Measurements from ENCODE around the gene RBM34. TPM values are rescaled to one million over a fixed set of nuclear protein-coding genes. Genes with fewer than 3 reads are reported as not detected.

The RBM34 gene
- total RNA-seq, 1 donor from 2014 or later, result 129 TPM

DNA sequence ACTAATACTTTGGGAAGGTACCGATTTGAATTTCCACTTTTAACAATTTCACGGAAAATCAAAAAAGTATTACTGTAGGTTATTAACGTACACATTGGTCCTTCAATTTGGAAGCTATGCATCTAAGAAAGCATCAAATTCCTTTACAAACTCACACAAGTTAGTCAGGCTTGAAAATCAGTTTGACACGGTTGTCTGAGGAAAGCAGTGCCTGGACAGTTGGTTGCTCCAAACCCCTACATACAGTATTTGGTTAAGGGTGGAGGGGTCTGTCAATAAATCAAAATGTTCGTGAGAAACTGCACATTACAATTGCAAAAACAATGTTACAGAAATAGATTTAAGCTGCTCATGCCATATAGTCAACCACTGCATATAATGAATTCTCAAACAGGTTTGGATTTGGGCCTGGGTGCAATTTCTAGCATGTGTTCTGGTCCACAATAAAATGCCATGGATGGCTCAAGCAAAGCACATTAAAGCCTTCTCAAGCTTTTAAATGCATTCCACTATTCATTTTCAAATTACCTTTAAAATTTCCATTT, 19.9 kb upstream of the RBM34 start:
- no peak overlapping the region for H2AFZ ChIP-seq (ENCODE audit: low read depth, low read length)
- no peaks in the 10 kb centered on the region for H3K4me1 ChIP-seq (ENCODE audit: insufficient read depth, low read length)
- TF ChIP-seq, protein P1, sequence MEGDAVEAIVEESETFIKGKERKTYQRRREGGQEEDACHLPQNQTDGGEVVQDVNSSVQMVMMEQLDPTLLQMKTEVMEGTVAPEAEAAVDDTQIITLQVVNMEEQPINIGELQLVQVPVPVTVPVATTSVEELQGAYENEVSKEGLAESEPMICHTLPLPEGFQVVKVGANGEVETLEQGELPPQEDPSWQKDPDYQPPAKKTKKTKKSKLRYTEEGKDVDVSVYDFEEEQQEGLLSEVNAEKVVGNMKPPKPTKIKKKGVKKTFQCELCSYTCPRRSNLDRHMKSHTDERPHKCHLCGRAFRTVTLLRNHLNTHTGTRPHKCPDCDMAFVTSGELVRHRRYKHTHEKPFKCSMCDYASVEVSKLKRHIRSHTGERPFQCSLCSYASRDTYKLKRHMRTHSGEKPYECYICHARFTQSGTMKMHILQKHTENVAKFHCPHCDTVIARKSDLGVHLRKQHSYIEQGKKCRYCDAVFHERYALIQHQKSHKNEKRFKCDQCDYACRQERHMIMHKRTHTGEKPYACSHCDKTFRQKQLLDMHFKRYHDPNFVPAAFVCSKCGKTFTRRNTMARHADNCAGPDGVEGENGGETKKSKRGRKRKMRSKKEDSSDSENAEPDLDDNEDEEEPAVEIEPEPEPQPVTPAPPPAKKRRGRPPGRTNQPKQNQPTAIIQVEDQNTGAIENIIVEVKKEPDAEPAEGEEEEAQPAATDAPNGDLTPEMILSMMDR (IDR thresholded peaks at IDR 0.05; ENCODE audit: insufficient read depth, low read depth, low read length), result no peak
- no peak for TF ChIP-seq EZH2 (IDR thresholded peaks at IDR 0.05; ENCODE audit: insufficient read depth, low read length)
- H3K4me2 ChIP-seq (ENCODE audit: low read length), result no peak overlapping the region
- no peaks in the 10 kb centered on the region for H3K9me3 Mint-ChIP-seq (ENCODE audit: unreplicated experiment)
- H3K27ac Mint-ChIP-seq (ENCODE audit: unreplicated experiment), result no peak overlapping the region
- H3K79me2 ChIP-seq (ENCODE audit: insufficient read depth, low read length), result no peaks in the 10 kb centered on the region
- H3K36me3 ChIP-seq (ENCODE audit: insufficient read depth, low read length), result peaks cover 20% of the 10 kb centered on the region
- H3K4me1 Mint-ChIP-seq (ENCODE audit: low read depth, unreplicated experiment), result peaks cover 1% of the 10 kb centered on the region
- no peak for DNase-seq (ENCODE audit: low read depth)
- no peak overlapping the region for H3K9ac ChIP-seq (ENCODE audit: low read length)
- no peak overlapping the region for H3K4me3 ChIP-seq (ENCODE audit: insufficient read depth, low read depth, low read length)
- no peaks in the 10 kb centered on the region for H3K9me3 ChIP-seq (ENCODE audit: insufficient read depth, low read depth, low read length)
- no peaks in the 10 kb centered on the region for H3K27me3 Mint-ChIP-seq (ENCODE audit: low read depth, unreplicated experiment)
- FAIRE-seq, result no peak
- no peaks in the 10 kb centered on the region for H3K27me3 ChIP-seq (ENCODE audit: insufficient read depth, low read length)
- H4K20me1 ChIP-seq (ENCODE audit: insufficient read depth, low read length), result no peaks in the 10 kb centered on the region
- peaks cover 3% of the 10 kb centered on the region for H3K36me3 Mint-ChIP-seq (ENCODE audit: low read depth, unreplicated experiment)
- H3K4me3 Mint-ChIP-seq (ENCODE audit: unreplicated experiment), result no peak overlapping the region
- no peak overlapping the region for H3K27ac ChIP-seq (ENCODE audit: low read depth, low read length)

DNA sequence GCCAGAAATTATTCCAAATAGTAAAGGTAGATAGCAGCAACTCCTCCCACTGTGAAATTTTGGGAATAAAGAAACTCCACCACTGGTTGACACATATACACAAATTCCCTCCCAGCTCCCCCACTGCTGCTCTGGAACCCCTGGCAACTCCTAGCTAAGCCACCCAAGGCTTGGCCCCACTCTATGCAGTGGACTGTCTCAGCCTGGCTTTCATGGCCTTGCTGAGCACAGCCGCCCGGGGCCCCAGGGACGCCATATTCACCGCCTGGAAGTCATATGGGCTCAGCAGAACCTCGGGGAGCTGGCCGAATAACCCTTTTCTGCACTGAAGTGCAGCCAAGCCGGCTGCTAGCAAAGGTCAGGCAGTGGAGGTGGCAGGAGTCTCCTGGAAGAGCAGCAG, 15.4 kb upstream of the RBM34 start:
- FAIRE-seq, result no peak

DNA sequence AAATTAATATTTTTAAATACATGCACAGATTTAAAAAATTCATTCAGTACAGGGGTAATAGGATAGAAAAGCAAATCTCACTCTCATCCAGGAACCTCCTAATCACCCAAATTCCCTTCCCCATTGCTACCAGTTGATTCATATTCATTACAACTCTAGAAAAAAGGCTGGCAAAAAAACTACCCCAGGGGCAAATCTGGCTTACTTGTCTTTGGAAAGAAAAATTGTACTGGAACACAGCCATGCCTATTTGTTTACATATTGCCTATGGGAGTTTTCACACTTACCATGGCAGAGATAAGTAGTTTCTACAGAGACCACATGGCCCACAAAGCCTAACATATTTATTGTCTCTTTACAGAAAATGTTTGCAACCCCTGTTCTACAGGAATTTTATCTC, 8.9 kb upstream of the RBM34 start:
- H3K36me3 Mint-ChIP-seq (ENCODE audit: low read depth, unreplicated experiment), result peaks cover 11% of the 10 kb centered on the region
- peaks cover 17% of the 10 kb centered on the region for H3K36me3 ChIP-seq (ENCODE audit: insufficient read depth, low read length)
- FAIRE-seq, result no peak

More for the DNA sequence above, 15.4 kb upstream of the RBM34 start:
- Histone ChIP-seq H2AFZ (ENCODE audit: low read depth, low read length) (no peak overlapping the region), H3K9ac (ENCODE audit: low read length) (no peak overlapping the region), H3K4me2 (ENCODE audit: low read length) (no peak overlapping the region), H3K9me3 (ENCODE audit: insufficient read depth, low read depth, low read length) (no peaks in the 10 kb centered on the region), H3K36me3 (ENCODE audit: insufficient read depth, low read length) (peaks cover 15% of the 10 kb centered on the region), H3K79me2 (ENCODE audit: insufficient read depth, low read length) (no peaks in the 10 kb centered on the region), H4K20me1 (ENCODE audit: insufficient read depth, low read length) (no peaks in the 10 kb centered on the region), H3K4me3 (ENCODE audit: insufficient read depth, low read depth, low read length) (no peak overlapping the region), H3K4me1 (ENCODE audit: insufficient read depth, low read length) (no peaks in the 10 kb centered on the region), H3K27ac (ENCODE audit: low read depth, low read length) (no peak overlapping the region), H3K27me3 (ENCODE audit: insufficient read depth, low read length) (no peaks in the 10 kb centered on the region)
- Mint-ChIP-seq H3K4me1 (ENCODE audit: low read depth, unreplicated experiment) (peaks cover 1% of the 10 kb centered on the region), H3K27ac (ENCODE audit: unreplicated experiment) (no peak overlapping the region), H3K27me3 (ENCODE audit: low read depth, unreplicated experiment) (no peaks in the 10 kb centered on the region), H3K4me3 (ENCODE audit: unreplicated experiment) (no peak overlapping the region), H3K9me3 (ENCODE audit: unreplicated experiment) (no peaks in the 10 kb centered on the region), H3K36me3 (ENCODE audit: low read depth, unreplicated experiment) (peaks cover 9% of the 10 kb centered on the region)
- no peak for DNase-seq (ENCODE audit: low read depth)
- TF ChIP-seq, protein P1 (IDR thresholded peaks at IDR 0.05; ENCODE audit: insufficient read depth, low read depth, low read length), result no peak
- TF ChIP-seq EZH2 (IDR thresholded peaks at IDR 0.05; ENCODE audit: insufficient read depth, low read length), result no peak

More for the DNA sequence above, 8.9 kb upstream of the RBM34 start:
- H3K4me3 Mint-ChIP-seq (ENCODE audit: unreplicated experiment), result no peak overlapping the region
- H2AFZ ChIP-seq (ENCODE audit: low read depth, low read length), result no peak overlapping the region
- H3K4me1 ChIP-seq (ENCODE audit: insufficient read depth, low read length), result no peaks in the 10 kb centered on the region
- TF ChIP-seq EZH2 (IDR thresholded peaks at IDR 0.05; ENCODE audit: insufficient read depth, low read length), result no peak
- TF ChIP-seq, protein P1 (IDR thresholded peaks at IDR 0.05; ENCODE audit: insufficient read depth, low read depth, low read length), result no peak
- no peak overlapping the region for H3K4me2 ChIP-seq (ENCODE audit: low read length)
- no peaks in the 10 kb centered on the region for H3K79me2 ChIP-seq (ENCODE audit: insufficient read depth, low read length)
- H3K27ac ChIP-seq (ENCODE audit: low read depth, low read length), result no peak overlapping the region
- no peaks in the 10 kb centered on the region for H4K20me1 ChIP-seq (ENCODE audit: insufficient read depth, low read length)
- no peaks in the 10 kb centered on the region for H3K27me3 ChIP-seq (ENCODE audit: insufficient read depth, low read length)
- H3K9me3 ChIP-seq (ENCODE audit: insufficient read depth, low read depth, low read length), result no peaks in the 10 kb centered on the region
- H3K4me3 ChIP-seq (ENCODE audit: insufficient read depth, low read depth, low read length), result no peak overlapping the region
- H3K4me1 Mint-ChIP-seq (ENCODE audit: low read depth, unreplicated experiment), result no peaks in the 10 kb centered on the region
- no peak overlapping the region for H3K9ac ChIP-seq (ENCODE audit: low read length)
- no peak for DNase-seq (ENCODE audit: low read depth)
- H3K27ac Mint-ChIP-seq (ENCODE audit: unreplicated experiment), result no peak overlapping the region
- H3K9me3 Mint-ChIP-seq (ENCODE audit: unreplicated experiment), result no peaks in the 10 kb centered on the region
- H3K27me3 Mint-ChIP-seq (ENCODE audit: low read depth, unreplicated experiment), result no peaks in the 10 kb centered on the region

All from astrocyte (in vitro differentiated cells and primary cell).